HEK293 (cell line): Measurements from ENCODE around the gene ACTRT2.

ENCODE experiments used
- GLIS2 ChIP-seq: fragments of 450-650 bp; formaldehyde crosslinking; IDR thresholded peaks from 2 replicates; pipeline ENCODE4 v1.5.1; 2016; ENCODE audit warnings: missing biosample characterization, missing genetic modification characterization
- IKZF3 ChIP-seq: fragments of 450-650 bp; IDR thresholded peaks from 2 replicates; pipeline ENCODE4 v1.5.0; 2018; ENCODE audit warnings: missing biosample characterization, mild to moderate bottlenecking, missing genetic modification characterization, moderate library complexity
- KLF8 ChIP-seq: fragments of 450-650 bp; formaldehyde crosslinking; IDR thresholded peaks from 2 replicates; pipeline ENCODE4 v1.5.1; 2016; ENCODE audit warnings: missing biosample characterization, missing genetic modification characterization
- PRDM1 ChIP-seq: fragments of 450-650 bp; formaldehyde crosslinking; IDR thresholded peaks from 2 replicates; pipeline ENCODE4; 2016; ENCODE audit warnings: missing biosample characterization, missing genetic modification characterization
- PRDM6 ChIP-seq: fragments of 450-650 bp; formaldehyde crosslinking; IDR thresholded peaks from 2 replicates; pipeline ENCODE4 v1.5.1; 2017; ENCODE audit warnings: missing biosample characterization, missing genetic modification characterization
- YY2 ChIP-seq: fragments of 450-650 bp; formaldehyde crosslinking; IDR thresholded peaks from 2 replicates; pipeline ENCODE4 v1.5.1; 2016; ENCODE audit warnings: missing biosample characterization, missing genetic modification characterization
- ZBTB17 ChIP-seq: fragments of 450-650 bp; formaldehyde crosslinking; IDR thresholded peaks from 2 replicates; pipeline ENCODE4 v1.5.1; 2016; ENCODE audit warnings: missing biosample characterization, missing genetic modification characterization
- ZBTB20 ChIP-seq: fragments of 450-650 bp; formaldehyde crosslinking; IDR thresholded peaks from 2 replicates; pipeline ENCODE4 v1.5.1; 2016; ENCODE audit warnings: missing biosample characterization, missing genetic modification characterization
- ZBTB21 ChIP-seq: fragments of 450-650 bp; formaldehyde crosslinking; IDR thresholded peaks from 2 replicates; pipeline ENCODE4 v1.5.1; 2017; ENCODE audit warnings: missing biosample characterization, missing genetic modification characterization
- ZBTB6 ChIP-seq: fragments of 450-650 bp; formaldehyde crosslinking; IDR thresholded peaks from 2 replicates; pipeline ENCODE4 v1.5.1; 2017; ENCODE audit warnings: missing biosample characterization, missing genetic modification characterization
- ZNF133 ChIP-seq: fragments of 450-650 bp; formaldehyde crosslinking; IDR thresholded peaks from 2 replicates; pipeline ENCODE4 v1.5.1; 2016; ENCODE audit warnings: missing biosample characterization, missing genetic modification characterization
- ZNF19 ChIP-seq: fragments of 450-650 bp; formaldehyde crosslinking; IDR thresholded peaks from 2 replicates; pipeline ENCODE4; 2016; ENCODE audit warnings: missing biosample characterization, missing genetic modification characterization, low read depth
- ZNF211 ChIP-seq: fragments of 450-650 bp; formaldehyde crosslinking; IDR thresholded peaks from 2 replicates; pipeline ENCODE4 v1.5.1; 2016; ENCODE audit warnings: low read depth, missing biosample characterization, missing genetic modification characterization
- ZNF341 ChIP-seq: fragments of 450-650 bp; formaldehyde crosslinking; IDR thresholded peaks from 2 replicates; pipeline ENCODE4; 2016; ENCODE audit warnings: low read depth, missing biosample characterization, missing genetic modification characterization
- ZNF37A ChIP-seq: fragments of 450-650 bp; IDR thresholded peaks from 2 replicates; pipeline ENCODE4 v1.5.1; 2018; ENCODE audit warnings: missing biosample characterization, missing genetic modification characterization
- ZNF398 ChIP-seq: fragments of 450-650 bp; formaldehyde crosslinking; IDR thresholded peaks from 2 replicates; pipeline ENCODE4 v1.5.1; 2017; ENCODE audit warnings: missing biosample characterization, missing genetic modification characterization
- ZNF561 ChIP-seq: fragments of 450-650 bp; IDR thresholded peaks from 2 replicates; pipeline ENCODE4 v1.5.1; 2018; ENCODE audit warnings: missing biosample characterization, missing genetic modification characterization, borderline replicate concordance
- ZNF600 ChIP-seq: fragments of 450-650 bp; formaldehyde crosslinking; IDR thresholded peaks from 2 replicates; pipeline ENCODE4 v1.5.1; 2016; ENCODE audit warnings: missing biosample characterization, missing genetic modification characterization
- ZNF623 ChIP-seq: fragments of 450-650 bp; formaldehyde crosslinking; IDR thresholded peaks from 2 replicates; pipeline ENCODE4 v1.5.1; 2016; ENCODE audit warnings: missing biosample characterization, missing genetic modification characterization
- ZNF626 ChIP-seq: fragments of 450-650 bp; sonication (Bioruptor Pico); formaldehyde crosslinking; IDR thresholded peaks from 2 replicates; pipeline ENCODE4 v1.5.1; 2018; ENCODE audit warnings: missing biosample characterization, missing genetic modification characterization, inconsistent platforms
- ZNF792 ChIP-seq: fragments of 450-650 bp; formaldehyde crosslinking; IDR thresholded peaks from 2 replicates; pipeline ENCODE4 v1.5.1; 2016; ENCODE audit warnings: missing biosample characterization, missing genetic modification characterization
- ZXDB ChIP-seq: fragments of 450-650 bp; formaldehyde crosslinking; IDR thresholded peaks from 2 replicates; pipeline ENCODE4 v1.5.1; 2016; ENCODE audit warnings: missing biosample characterization, missing genetic modification characterization
- TF ChIP-seq, protein P1 (sequence below): fragments of 450-650 bp; formaldehyde crosslinking; IDR thresholded peaks from 2 replicates; pipeline ENCODE4 v1.5.1; 2016; ENCODE audit warnings: missing biosample characterization, missing genetic modification characterization
- TF ChIP-seq, protein P2 (sequence below): fragments of 450-650 bp; formaldehyde crosslinking; optimal IDR thresholded peaks from 2 replicates; pipeline ENCODE3; 2016; ENCODE audit warnings: missing biosample characterization, mild to moderate bottlenecking, missing genetic modification characterization
- TF ChIP-seq, protein P3 (sequence below): fragments of 450-650 bp; IDR thresholded peaks from 2 replicates; pipeline ENCODE4 v1.5.1; 2018; ENCODE audit warnings: missing biosample characterization, mild to moderate bottlenecking, missing genetic modification characterization

The ACTRT2 gene

GRCh38 chr1:3069491-3070308 is 48.4 kb downstream of the ACTRT2 start (continued):
- TF ChIP-seq, protein P1, sequence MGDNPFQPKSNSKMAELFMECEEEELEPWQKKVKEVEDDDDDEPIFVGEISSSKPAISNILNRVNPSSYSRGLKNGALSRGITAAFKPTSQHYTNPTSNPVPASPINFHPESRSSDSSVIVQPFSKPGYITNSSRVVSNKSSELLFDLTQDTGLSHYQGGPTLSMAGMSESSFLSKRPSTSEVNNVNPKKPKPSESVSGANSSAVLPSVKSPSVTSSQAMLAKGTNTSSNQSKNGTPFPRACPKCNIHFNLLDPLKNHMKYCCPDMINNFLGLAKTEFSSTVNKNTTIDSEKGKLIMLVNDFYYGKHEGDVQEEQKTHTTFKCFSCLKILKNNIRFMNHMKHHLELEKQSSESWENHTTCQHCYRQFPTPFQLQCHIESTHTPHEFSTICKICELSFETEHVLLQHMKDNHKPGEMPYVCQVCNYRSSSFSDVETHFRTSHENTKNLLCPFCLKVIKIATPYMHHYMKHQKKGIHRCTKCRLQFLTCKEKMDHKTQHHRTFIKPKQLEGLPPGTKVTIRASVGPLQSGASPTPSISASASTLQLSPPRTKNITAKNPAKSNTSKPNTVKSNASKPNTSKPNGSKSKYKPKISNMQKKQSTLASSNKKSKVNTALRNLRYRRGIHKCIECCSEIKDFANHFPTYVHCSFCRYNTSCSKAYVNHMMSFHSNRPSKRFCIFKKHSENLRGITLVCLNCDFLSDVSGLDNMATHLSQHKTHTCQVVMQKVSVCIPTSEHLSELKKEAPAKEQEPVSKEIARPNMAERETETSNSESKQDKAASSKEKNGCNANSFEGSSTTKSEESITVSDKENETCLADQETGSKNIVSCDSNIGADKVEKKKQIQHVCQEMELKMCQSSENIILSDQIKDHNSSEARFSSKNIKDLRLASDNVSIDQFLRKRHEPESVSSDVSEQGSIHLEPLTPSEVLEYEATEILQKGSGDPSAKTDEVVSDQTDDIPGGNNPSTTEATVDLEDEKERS (tag by site-specific recombination), result no peak
- TF ChIP-seq ZNF623 (no peak), PRDM1 (tag by site-specific recombination) (peak; percentile 74), ZXDB (no peak), ZNF398 (tag by site-specific recombination) (peak; percentile 55), ZNF600 (tag by site-specific recombination) (no peak), ZBTB17 (tag by site-specific recombination) (no peak), ZNF792 (tag by site-specific recombination) (no peak), KLF8 (tag by site-specific recombination) (peak; percentile 29; the same call in 1 of the 2 replicates), IKZF3 (tag by site-specific recombination) (no peak), ZNF211 (no peak), ZBTB20 (tag by site-specific recombination) (peak; percentile 78), PRDM6 (tag by site-specific recombination) (no peak), ZNF341 (tag by site-specific recombination) (peak; percentile 20; the same call in 1 of the 2 replicates), ZNF37A (tag by site-specific recombination) (no peak), YY2 (tag by site-specific recombination) (no peak), ZNF133 (tag by site-specific recombination) (no peak), GLIS2 (no peak), ZBTB21 (tag by site-specific recombination) (no peak), ZBTB6 (peak; percentile 38; the same call in 1 of the 2 replicates), ZNF19 (tag by site-specific recombination) (no peak), ZNF626 (tag by site-specific recombination) (no peak), ZNF561 (tag by site-specific recombination) (peak; percentile 84; the same call in 1 of the 2 replicates)
- TF ChIP-seq, protein P2, sequence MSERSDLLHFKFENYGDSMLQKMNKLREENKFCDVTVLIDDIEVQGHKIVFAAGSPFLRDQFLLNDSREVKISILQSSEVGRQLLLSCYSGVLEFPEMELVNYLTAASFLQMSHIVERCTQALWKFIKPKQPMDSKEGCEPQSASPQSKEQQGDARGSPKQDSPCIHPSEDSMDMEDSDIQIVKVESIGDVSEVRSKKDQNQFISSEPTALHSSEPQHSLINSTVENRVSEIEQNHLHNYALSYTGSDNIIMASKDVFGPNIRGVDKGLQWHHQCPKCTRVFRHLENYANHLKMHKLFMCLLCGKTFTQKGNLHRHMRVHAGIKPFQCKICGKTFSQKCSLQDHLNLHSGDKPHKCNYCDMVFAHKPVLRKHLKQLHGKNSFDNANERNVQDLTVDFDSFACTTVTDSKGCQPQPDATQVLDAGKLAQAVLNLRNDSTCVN (tag by site-specific recombination), result peak; percentile 44
- TF ChIP-seq, protein P3, sequence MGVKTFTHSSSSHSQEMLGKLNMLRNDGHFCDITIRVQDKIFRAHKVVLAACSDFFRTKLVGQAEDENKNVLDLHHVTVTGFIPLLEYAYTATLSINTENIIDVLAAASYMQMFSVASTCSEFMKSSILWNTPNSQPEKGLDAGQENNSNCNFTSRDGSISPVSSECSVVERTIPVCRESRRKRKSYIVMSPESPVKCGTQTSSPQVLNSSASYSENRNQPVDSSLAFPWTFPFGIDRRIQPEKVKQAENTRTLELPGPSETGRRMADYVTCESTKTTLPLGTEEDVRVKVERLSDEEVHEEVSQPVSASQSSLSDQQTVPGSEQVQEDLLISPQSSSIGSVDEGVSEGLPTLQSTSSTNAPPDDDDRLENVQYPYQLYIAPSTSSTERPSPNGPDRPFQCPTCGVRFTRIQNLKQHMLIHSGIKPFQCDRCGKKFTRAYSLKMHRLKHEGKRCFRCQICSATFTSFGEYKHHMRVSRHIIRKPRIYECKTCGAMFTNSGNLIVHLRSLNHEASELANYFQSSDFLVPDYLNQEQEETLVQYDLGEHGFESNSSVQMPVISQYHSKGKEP (tag by site-specific recombination), result no peak
